ENCODE measurements around the gene USP49.
A peak's percentile ranks its signal among the peaks of the same experiment; 100 is the strongest.

Gene USP49

DNA sequence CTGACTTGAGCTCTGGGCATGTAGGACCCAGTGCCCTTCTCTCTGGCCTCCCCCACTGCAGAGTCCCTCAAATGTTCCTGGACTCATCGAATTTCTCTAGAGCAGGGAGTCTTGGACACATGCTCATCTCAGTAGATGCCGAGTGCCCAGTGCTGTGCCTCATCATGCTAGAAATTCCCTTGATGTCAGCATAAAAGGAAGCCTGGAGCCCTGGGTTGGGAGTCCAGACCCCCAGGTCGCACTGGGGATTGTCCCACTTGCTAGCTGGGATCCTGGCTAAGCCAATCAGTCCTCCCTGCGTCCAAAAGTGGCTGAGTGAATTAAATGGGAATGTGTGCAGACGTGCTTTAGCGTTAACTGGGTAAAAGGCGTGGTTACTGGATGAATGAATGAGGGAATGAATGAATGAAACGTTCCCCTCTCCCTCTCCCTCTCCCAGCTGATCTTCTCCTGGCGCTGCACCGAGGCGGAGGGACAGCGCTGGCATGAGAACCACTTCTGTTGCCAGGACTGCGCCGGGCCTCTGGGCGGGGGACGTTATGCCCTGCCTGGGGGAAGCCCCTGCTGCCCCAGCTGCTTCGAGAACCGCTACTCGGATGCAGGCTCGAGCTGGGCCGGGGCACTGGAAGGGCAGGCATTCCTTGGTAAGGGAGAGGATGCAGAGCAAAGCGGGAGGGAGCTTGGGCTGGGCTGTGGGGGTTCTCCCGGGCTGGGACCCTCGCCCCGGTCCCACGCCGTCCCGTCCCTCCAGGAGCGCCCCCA is 109.3 kb downstream of the USP49 start (continued):
- no peak for TF ChIP-seq TRIM28 (IDR thresholded peaks at IDR 0.05; ENCODE audit: borderline replicate concordance, low read length)
- no peak for TF ChIP-seq ZFP37 (tag by site-specific recombination; IDR thresholded peaks at IDR 0.05)
- no peak for TF ChIP-seq GLIS2 (tag by site-specific recombination; IDR thresholded peaks at IDR 0.05)
- peak; percentile 48; the same call in 1 of the 2 replicates for TF ChIP-seq ZBTB20 (tag by site-specific recombination; IDR thresholded peaks at IDR 0.05)

GRCh38 chr6:41785254-41785653 is 109.9 kb downstream of the USP49 start:
- TF ChIP-seq, protein P1, sequence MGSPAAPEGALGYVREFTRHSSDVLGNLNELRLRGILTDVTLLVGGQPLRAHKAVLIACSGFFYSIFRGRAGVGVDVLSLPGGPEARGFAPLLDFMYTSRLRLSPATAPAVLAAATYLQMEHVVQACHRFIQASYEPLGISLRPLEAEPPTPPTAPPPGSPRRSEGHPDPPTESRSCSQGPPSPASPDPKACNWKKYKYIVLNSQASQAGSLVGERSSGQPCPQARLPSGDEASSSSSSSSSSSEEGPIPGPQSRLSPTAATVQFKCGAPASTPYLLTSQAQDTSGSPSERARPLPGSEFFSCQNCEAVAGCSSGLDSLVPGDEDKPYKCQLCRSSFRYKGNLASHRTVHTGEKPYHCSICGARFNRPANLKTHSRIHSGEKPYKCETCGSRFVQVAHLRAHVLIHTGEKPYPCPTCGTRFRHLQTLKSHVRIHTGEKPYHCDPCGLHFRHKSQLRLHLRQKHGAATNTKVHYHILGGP (tag by site-specific recombination; IDR thresholded peaks at IDR 0.05) = no peak
- TF ChIP-seq ZSCAN30 (tag by site-specific recombination; IDR thresholded peaks at IDR 0.05) (no peak), ZNF843 (tag by site-specific recombination; IDR thresholded peaks at IDR 0.05) (no peak), ZNF266 (tag by site-specific recombination; IDR thresholded peaks at IDR 0.05; ENCODE audit: low read depth) (no peak), ZNF146 (tag by site-specific recombination; IDR thresholded peaks at IDR 0.05) (no peak), ZNF501 (tag by site-specific recombination; IDR thresholded peaks at IDR 0.05) (no peak), ZNF785 (tag by site-specific recombination; IDR thresholded peaks at IDR 0.05) (no peak), ZNF692 (tag by site-specific recombination; IDR thresholded peaks at IDR 0.05) (no peak), ZNF529 (tag by site-specific recombination; IDR thresholded peaks at IDR 0.05; ENCODE audit: insufficient replicate concordance) (no peak), ZBTB7A (tag by site-specific recombination; IDR thresholded peaks at IDR 0.05; ENCODE audit: low read depth) (no peak), ZNF704 (tag by site-specific recombination; IDR thresholded peaks at IDR 0.05) (no peak), EGR2 (tag by site-specific recombination; IDR thresholded peaks at IDR 0.05; ENCODE audit: low read depth) (no peak), SP7 (tag by site-specific recombination; IDR thresholded peaks at IDR 0.05) (no peak), ZNF548 (tag by site-specific recombination; IDR thresholded peaks at IDR 0.05) (no peak), ZNF19 (tag by site-specific recombination; IDR thresholded peaks at IDR 0.05; ENCODE audit: low read depth) (no peak), ZBTB48 (tag by site-specific recombination; IDR thresholded peaks at IDR 0.05) (no peak)
- TF ChIP-seq, protein P2, sequence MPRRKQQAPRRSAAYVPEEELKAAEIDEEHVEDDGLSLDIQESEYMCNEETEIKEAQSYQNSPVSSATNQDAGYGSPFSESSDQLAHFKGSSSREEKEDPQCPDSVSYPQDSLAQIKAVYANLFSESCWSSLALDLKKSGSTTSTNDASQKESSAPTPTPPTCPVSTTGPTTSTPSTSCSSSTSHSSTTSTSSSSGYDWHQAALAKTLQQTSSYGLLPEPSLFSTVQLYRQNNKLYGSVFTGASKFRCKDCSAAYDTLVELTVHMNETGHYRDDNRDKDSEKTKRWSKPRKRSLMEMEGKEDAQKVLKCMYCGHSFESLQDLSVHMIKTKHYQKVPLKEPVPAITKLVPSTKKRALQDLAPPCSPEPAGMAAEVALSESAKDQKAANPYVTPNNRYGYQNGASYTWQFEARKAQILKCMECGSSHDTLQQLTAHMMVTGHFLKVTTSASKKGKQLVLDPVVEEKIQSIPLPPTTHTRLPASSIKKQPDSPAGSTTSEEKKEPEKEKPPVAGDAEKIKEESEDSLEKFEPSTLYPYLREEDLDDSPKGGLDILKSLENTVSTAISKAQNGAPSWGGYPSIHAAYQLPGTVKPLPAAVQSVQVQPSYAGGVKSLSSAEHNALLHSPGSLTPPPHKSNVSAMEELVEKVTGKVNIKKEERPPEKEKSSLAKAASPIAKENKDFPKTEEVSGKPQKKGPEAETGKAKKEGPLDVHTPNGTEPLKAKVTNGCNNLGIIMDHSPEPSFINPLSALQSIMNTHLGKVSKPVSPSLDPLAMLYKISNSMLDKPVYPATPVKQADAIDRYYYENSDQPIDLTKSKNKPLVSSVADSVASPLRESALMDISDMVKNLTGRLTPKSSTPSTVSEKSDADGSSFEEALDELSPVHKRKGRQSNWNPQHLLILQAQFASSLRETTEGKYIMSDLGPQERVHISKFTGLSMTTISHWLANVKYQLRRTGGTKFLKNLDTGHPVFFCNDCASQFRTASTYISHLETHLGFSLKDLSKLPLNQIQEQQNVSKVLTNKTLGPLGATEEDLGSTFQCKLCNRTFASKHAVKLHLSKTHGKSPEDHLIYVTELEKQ (tag by site-specific recombination; IDR thresholded peaks at IDR 0.05; ENCODE audit: borderline replicate concordance) = no peak

More at GRCh38 chr6:41785254-41785653, 109.9 kb downstream of the USP49 start:
- Histone ChIP-seq H3K4me3 (ENCODE audit: low read depth, low read length) (no peak overlapping the region), H3K36me3 (ENCODE audit: control insufficient read depth in 2 of 2, insufficient read depth in 1 of 2, low read length in 2 of 2) (peaks cover 8 to 28% of the 10 kb centered on the region in 2 experiments), H3K9me3 (ENCODE audit: control insufficient read depth, insufficient read depth, low read depth, low read length) (no peaks in the 10 kb centered on the region), H3K27ac (ENCODE audit: extremely low read depth, low read depth, low read length) (no peak overlapping the region), H3K4me1 (ENCODE audit: control insufficient read depth, insufficient read depth, low read length) (peaks cover 3% of the 10 kb centered on the region)
- CTCF ChIA-PET = interaction anchor here (0.5 to 10.9 kb wide), 34 partner anchors 8 to 1094 kb away, joined by 3 to 192 read pairs (median 6); partner anchors contain the start of genes BYSL, MED20, RPL7L1 and TFEB
- POLR2A ChIA-PET = interaction anchor here (2.8 to 4.3 kb wide), 2 partner anchors 110 to 262 kb away, joined by 16 to 27 read pairs; partner anchors contain the start of gene USP49

All from HEK293 (cell line).